ENCODE data around the gene MCC.

MCC gene

DNA sequence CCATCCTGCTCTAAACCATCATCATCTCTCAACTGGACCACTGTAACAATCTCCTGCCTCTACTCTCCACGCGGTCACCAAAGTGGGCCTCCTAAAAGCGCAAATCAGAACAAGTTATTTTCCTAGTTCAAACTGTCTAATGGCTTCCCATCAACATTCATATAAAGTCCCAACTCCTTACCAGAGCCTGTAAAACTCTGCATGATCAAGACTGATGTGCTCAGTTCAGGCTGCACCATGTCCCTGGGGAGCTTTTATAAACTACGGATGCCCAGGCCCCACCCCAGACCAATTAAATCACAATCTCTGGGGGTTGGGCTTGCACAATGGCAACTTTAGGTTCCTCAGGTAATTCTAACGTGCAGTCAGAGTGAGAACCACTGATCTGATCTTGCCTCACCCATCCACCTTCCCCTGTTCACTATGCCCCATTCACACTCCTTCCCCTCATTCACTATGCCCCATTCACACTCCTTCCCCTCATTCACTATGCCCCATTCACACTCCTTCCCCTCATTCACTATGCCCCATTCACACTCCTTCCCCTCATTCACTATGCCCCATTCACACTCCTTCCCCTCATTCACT is 382.5 kb downstream of the MCC start:
- DNase-seq (ENCODE audit: insufficient read length, low spot score), result no peak
- no peak for TF ChIP-seq POLR2A (IDR thresholded peaks at IDR 0.05; ENCODE audit: low read depth, low read length)
- no peak for FAIRE-seq

DNA sequence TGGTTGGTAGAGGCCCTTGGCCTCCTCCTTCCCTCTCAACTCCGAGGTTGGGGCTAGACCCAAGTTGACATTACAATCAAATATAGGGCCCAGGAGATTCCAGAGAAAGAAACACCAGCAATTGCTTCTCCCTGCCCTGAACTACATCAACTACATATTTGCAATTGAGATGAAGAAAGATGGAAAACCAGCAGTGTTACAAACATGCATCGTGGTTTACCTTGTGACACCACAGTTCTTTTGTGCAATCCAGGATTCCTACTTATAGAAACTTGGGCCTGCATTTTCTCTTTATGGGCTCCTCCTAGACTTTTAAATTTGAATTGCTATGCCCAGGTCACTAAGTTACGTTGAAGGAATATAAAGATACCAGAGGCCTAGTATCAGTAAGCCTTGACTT is 384.9 kb downstream of the MCC start:
- DNase-seq (ENCODE audit: insufficient read length, low spot score) (no peak), FAIRE-seq (no peak)
- no peak for TF ChIP-seq POLR2A (IDR thresholded peaks at IDR 0.05; ENCODE audit: low read depth, low read length)

DNA sequence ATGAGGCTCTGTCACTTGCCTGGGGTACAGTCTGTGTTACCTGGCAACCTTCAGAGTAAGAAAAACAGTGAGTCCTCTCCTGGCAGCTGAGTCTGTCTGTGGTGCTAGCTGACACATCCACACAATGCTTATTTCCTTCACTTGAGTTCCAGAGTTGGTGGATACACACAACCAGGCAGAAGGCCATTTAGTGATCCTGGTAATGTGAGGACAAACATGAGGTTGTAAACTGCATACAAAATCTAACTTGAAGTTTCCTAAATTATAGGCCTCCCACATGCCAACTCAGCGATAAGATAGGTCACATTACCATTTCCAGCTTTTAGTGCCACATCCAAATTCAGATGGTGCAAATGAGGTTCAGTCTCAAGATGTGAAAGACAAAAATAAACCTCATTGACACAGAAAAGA is 386.1 kb downstream of the MCC start:
- DNase-seq (ENCODE audit: insufficient read length, low spot score) (no peak), FAIRE-seq (no peak)
- TF ChIP-seq POLR2A (IDR thresholded peaks at IDR 0.05; ENCODE audit: low read depth, low read length), result no peak

DNA sequence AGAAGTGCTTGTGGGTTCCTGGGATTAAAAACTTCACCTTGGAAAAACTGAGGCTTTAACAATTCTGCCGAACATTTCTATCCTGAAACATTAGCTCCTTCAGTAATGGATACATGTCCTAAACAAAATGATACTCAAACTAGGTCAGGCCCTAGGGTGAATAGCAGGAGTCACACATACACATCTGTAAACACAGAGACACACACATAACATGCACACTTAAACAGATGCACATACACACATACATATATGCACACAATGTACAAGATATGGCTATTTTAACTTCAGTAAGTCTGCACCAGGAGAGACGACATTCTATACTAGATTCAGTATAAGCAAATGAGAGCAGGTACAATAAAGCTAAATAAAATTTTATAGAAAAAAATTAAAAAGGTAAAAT is 387.3 kb downstream of the MCC start:
- no peak for DNase-seq (ENCODE audit: insufficient read length, low spot score)
- no peak for TF ChIP-seq POLR2A (IDR thresholded peaks at IDR 0.05; ENCODE audit: low read depth, low read length)
- no peak for FAIRE-seq

DNA sequence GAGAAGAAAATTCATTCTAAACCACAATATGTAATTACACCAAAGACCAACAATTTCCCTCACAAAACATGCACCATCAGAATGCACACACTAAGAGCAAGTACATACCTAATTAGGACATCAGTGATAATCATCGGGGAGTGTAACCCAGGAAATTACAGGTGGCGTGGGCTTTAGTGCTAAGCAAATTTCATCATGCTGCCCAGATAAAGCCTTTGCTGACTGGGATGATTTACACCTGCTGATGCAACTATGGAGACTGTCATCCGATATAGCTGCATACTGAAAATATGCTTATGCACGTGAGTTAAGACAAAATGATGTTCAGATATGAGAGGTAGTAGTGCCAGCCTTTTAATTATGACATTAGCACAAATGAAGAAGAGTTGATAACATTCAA is 388.4 kb downstream of the MCC start:
- DNase-seq (ENCODE audit: insufficient read length, low spot score) (no peak), FAIRE-seq (no peak)
- no peak for TF ChIP-seq POLR2A (IDR thresholded peaks at IDR 0.05; ENCODE audit: low read depth, low read length)

DNA sequence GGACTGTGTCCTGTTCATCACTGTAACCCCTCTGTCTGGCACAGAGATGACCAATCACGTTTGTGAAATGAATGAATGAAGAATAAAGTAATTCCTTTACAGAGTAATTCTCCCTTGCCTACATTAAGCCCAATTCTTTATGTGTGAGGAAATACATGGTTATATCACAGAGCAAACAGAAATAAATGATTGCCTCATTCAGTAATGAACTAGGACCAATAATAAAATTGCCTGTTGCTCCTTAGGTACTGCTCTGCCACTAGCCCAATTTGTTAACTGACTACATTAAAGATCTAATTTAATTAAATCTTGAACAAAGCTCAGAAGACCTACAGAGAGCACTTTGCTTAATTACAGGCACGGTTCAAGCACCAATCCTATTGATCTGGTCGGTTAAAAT is 389.9 kb downstream of the MCC start:
- no peak for FAIRE-seq
- no peak for DNase-seq (ENCODE audit: insufficient read length, low spot score)
- no peak for TF ChIP-seq POLR2A (IDR thresholded peaks at IDR 0.05; ENCODE audit: low read depth, low read length)

DNA sequence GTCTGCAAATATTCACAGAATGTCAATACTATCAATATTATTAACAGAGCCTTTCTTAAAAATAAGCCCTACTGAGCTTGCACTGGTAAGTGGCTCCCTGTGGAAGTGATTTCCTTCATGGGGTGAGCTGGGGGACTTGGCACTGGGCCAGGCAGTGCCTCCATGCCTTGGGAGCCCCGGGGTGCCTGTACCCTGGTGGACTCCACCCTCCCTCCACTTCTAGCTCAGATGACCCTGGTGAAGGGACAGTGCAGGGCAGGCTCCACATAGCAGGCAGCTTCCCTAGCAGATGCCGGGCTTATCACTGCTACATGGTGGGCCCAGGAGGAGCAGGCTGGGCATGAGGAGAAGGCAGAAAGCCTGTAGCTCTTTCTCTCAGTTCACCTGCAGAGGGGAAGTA is 392.4 kb downstream of the MCC start:
- DNase-seq (ENCODE audit: insufficient read length, low spot score) (no peak), FAIRE-seq (no peak)
- TF ChIP-seq POLR2A (IDR thresholded peaks at IDR 0.05; ENCODE audit: low read depth, low read length), result no peak

DNA sequence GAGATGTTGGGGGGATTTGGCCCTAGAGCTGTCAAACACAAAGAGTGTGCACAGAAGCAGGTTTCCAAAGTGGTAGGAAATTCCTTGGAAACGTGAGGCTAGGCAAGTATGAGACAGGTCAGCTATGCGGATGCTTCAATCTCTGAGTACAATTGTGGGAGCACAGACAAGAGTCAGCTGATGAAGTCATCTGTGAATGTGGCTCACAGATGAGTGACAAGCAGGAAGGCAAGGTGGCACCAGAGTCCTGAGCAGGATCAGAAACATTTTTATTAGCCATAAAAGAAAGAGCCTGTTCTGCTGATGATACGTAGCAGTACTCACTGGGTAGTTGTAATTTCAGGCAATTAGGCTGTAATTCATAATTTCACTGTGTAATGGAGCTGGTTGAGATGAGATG is 394.7 kb downstream of the MCC start:
- DNase-seq (ENCODE audit: insufficient read length, low spot score) (no peak), FAIRE-seq (no peak)
- TF ChIP-seq POLR2A (IDR thresholded peaks at IDR 0.05; ENCODE audit: low read depth, low read length), result no peak

DNA sequence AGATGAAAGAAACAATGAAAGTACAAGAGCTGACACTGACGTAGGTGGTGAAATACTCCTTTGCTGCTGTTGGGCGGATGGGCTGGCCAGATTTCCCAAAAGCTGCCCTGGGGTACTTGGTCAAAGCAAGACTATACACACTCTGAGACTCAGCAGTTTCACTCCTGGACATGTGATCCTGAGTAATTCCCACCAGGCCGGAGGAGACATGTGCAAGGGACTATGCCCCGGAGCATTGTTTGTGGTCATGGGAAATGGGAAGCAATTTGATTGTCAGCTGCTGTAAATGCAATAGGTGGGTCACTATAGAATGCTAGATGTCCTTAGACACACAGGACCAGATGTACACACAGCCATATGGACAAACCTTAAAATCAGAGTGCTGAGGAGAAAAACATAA is 395.6 kb downstream of the MCC start:
- FAIRE-seq, result no peak
- DNase-seq (ENCODE audit: insufficient read length, low spot score), result no peak
- TF ChIP-seq POLR2A (IDR thresholded peaks at IDR 0.05; ENCODE audit: low read depth, low read length), result no peak

DNA sequence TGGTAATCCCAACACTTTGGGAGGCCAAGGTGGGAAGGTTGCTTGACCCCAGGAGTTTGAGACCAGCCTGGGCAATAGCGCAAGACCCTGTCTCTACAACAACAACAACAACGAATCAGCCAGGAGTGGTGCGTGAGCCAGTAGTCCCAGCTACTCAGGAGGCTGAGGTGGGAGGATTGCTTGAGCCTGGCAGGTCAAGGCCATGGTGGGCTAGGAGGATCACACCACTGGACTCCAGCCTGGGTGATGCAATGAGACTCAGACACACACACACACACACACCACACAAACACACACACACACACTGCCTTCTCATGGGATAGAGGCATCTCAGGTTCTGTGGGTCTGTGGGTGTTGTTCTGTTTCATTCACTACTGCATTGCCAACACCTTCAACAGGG is 396.6 kb downstream of the MCC start:
- no peak for FAIRE-seq
- no peak for TF ChIP-seq POLR2A (IDR thresholded peaks at IDR 0.05; ENCODE audit: low read depth, low read length)
- no peak for DNase-seq (ENCODE audit: insufficient read length, low spot score)

DNA sequence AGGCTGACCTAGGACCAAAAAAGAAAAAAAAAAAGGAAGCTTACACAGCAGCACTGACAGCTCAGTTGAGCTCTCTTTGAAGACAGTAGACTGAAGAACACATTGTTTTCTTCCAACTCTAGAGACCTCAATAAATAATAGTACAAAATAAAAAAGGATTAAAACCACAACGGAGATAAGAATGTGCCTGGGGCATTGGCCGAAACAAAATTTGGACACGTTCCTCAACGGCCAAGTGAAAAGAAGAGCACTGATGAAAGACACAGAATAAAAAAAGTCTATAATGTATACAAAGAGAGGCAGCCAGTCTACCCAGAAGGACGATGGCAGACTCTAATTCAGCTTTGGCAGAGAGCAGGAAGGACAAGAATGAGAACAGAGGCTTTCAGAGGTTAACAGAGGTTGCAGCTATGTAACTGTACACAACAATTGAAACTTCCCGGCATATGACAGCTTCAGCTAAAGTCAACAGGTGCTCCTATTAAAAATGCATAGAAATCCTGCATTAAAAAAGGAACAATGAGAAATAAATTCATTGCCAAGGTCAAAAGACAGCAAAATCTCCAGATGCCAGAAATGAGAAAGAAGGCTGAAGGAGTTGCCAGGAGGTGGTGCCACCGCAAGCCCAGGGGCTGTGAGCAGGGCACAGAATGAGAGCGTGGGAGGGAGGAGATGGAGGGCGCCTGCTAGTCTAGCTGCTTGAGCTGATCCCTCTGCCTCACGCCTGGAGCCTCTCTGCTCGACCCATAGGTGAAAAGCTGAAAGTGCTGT is 397.7 kb downstream of the MCC start:
- FAIRE-seq (no peak), DNase-seq (ENCODE audit: insufficient read length, low spot score) (peak; percentile 10)
- TF ChIP-seq POLR2A (IDR thresholded peaks at IDR 0.05; ENCODE audit: low read depth, low read length), result no peak

DNA sequence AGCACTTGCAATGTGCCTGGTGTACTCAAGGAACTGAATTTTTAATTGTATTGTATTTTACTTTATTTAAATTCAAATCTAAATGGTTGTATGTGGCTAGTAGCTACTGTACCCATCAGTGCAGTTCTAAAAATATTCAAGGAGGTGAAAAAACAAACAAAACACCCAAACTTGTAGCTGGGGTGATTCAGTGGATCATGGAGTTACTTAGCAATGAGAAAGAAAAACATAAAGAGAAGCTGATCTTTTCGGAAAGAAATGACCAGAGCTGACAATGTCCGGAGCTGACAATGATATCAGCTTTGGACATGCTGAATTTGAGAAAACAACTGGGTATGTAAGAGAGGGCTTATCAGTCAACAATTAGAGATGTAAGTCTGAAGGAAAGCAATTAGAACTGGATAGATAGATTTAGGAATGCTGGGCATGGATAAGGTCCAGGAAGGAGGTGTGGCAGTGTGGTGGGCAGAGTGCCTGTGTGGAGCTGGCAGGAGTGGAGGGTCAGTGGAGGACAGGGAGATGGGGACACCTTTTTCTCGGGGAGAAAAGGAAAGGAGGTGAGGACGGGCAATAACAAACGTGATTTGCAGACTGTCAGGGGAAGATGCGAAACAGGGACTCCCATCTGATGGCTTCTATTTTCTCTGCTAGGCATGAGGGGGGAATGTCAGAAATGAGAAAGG is 398.5 kb downstream of the MCC start:
- no peak for TF ChIP-seq POLR2A (IDR thresholded peaks at IDR 0.05; ENCODE audit: low read depth, low read length)
- DNase-seq (ENCODE audit: insufficient read length, low spot score), result no peak
- no peak for FAIRE-seq

DNA sequence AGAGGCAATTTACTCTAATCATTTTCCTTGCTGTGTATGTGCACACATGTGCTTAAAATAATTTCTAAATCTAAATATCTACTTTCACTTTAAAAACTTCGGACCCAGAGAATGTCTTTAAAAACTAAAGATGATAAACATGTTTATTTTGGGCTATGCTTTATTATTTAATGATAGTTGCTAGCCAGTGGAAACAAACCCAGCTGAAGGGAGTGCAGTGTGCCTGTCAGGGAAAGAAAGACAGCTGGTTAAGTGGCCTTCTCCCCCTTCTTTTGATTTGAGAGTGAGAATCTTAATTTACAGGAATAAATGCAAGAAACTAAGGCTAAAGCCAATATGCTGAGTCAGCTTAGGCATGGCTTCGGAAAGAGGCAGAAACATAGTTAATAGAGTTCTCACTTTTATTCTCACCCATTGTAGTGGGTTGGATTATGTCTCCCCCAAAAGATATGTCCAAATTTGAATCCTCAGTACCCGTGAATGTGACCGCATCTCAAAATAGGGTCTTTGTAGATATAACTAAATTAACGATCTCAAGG is 400.2 kb downstream of the MCC start:
- FAIRE-seq (no peak), DNase-seq (ENCODE audit: insufficient read length, low spot score) (no peak)
- no peak for TF ChIP-seq POLR2A (IDR thresholded peaks at IDR 0.05; ENCODE audit: low read depth, low read length)

DNA sequence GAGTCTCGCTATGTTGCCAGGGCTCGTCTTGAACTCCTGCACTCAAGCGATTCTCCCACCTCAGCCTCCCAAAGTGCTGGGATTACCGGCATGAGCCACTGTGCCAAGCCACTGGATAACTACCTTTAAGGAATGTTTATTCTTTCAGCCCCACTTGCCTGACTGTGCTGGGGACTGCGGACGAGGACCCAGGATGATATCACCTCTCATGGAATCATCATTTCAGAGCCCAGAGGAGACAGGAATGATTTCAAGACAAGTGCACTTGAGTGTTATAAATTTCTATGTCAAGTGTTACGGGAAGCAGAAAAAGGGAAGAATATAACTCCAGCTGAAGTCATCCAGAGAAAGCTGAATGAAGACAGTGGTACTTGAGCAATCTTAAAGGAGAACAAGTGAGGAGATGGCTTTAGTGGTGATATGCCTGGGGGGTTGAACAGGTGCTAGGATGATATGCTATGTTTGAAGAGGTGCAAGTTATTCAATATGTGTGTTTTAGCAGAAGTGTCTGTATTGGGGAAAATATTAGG is 402.3 kb downstream of the MCC start:
- no peak for DNase-seq (ENCODE audit: insufficient read length, low spot score)
- no peak for FAIRE-seq
- TF ChIP-seq POLR2A (IDR thresholded peaks at IDR 0.05; ENCODE audit: low read depth, low read length), result no peak

Data from H54 (cell line).